Keratinocyte (primary cell): ENCODE results near the gene LSM3. TPM values are rescaled to one million over a fixed set of nuclear protein-coding genes. Genes with fewer than 3 reads are reported as not detected.

Experiments
- DNase-seq: peaks from one replicate; pipeline ENCODE4 v3.0.0-alpha.2; 2011; ENCODE audit warnings: low read depth, missing footprints, low spot score
- FAIRE-seq: peaks from 2 replicates; lab custom pipeline; 2011; peaks lifted over from hg19 to GRCh38; lab: Jason Lieb, UNC
- H2AFZ ChIP-seq: 2 replicates; pipeline ENCODE4 v1.6.0; 2012; ENCODE audit warnings: low read length, control low read depth, inconsistent platforms; ENCODE audit not compliant: control insufficient read depth
- H3K27ac ChIP-seq: 2 replicates; pipeline ENCODE4 v1.5.1; 2011; ENCODE audit warnings: low read length; ENCODE audit not compliant: control insufficient read depth, insufficient read depth
- H3K27me3 ChIP-seq: 3 replicates; pipeline ENCODE4 v1.6.0; 2011; ENCODE audit warnings: low read length; ENCODE audit not compliant: control insufficient read depth, insufficient read depth; ENCODE audit errors: extremely low read depth
- H3K36me3 ChIP-seq, 2 experiments: 2 replicates in 1 of 2; 3 replicates in 1 of 2; pipeline ENCODE4 v1.5.1; 2011; ENCODE audit warnings: low read length in 2 of 2, mild to moderate bottlenecking in 1 of 2; ENCODE audit not compliant: control insufficient read depth in 2 of 2, insufficient read depth in 2 of 2; ENCODE audit errors: extremely low read depth in 1 of 2
- H3K4me1 ChIP-seq: 3 replicates; pipeline ENCODE4 v1.5.1; 2011; ENCODE audit warnings: low read length; ENCODE audit not compliant: control insufficient read depth, insufficient read depth; ENCODE audit errors: extremely low read depth
- H3K4me2 ChIP-seq: 3 replicates; pipeline ENCODE4 v1.6.0; 2011; ENCODE audit warnings: low read depth, low read length; ENCODE audit not compliant: control insufficient read depth, insufficient read depth; ENCODE audit errors: extremely low read depth
- H3K4me3 ChIP-seq, 3 experiments: fragments of 200-600 bp in 1 of 3; sonication (generic) in 1 of 3; 2 replicates in 2 of 3; 3 replicates in 1 of 3; pipeline ENCODE4 v1.5.1; 2011 to 2016; ENCODE audit warnings: low read length in 3 of 3, mild to moderate bottlenecking in 3 of 3, control low read depth in 2 of 3, inconsistent platforms in 1 of 3, low read depth in 1 of 3, mixed read lengths in 1 of 3, mixed run types in 1 of 3, moderate library complexity in 1 of 3; ENCODE audit not compliant: control insufficient read depth in 2 of 3, insufficient read depth in 2 of 3; ENCODE audit errors: extremely low read depth in 1 of 3
- H3K79me2 ChIP-seq: 2 replicates; pipeline ENCODE4 v1.6.0; 2012; ENCODE audit warnings: low read length; ENCODE audit not compliant: control insufficient read depth, insufficient read depth
- H3K9ac ChIP-seq: 3 replicates; pipeline ENCODE4 v1.6.0; 2011; ENCODE audit warnings: low read length; ENCODE audit not compliant: control insufficient read depth, insufficient read depth; ENCODE audit errors: extremely low read depth
- H3K9me1 ChIP-seq: 3 replicates; pipeline ENCODE4 v1.6.0; 2011; ENCODE audit warnings: low read length; ENCODE audit not compliant: control insufficient read depth, insufficient read depth; ENCODE audit errors: extremely low read depth
- H3K9me3 ChIP-seq: 2 replicates; pipeline ENCODE4 v1.5.1; 2012; ENCODE audit warnings: low read depth, low read length; ENCODE audit not compliant: control insufficient read depth
- H4K20me1 ChIP-seq: 3 replicates; pipeline ENCODE4 v1.6.0; 2011; ENCODE audit warnings: low read length; ENCODE audit not compliant: control insufficient read depth, insufficient read depth; ENCODE audit errors: extremely low read depth
- EZH2 ChIP-seq: IDR thresholded peaks from one replicate; pipeline ENCODE4 v1.6.1; 2012; ENCODE audit warnings: inconsistent platforms, mild to moderate bottlenecking, low read length, moderate library complexity
- dilution Hi-C: fragments of 300-500 bp; cut with MboI; formaldehyde crosslinking; loops from one replicate; pipeline ENCODE4 v1.7.0; 2020; ENCODE audit warnings: low sequenced_read_pairs; ENCODE audit not compliant: extremely low pct_ligation_motif_present
- polyA plus RNA-seq, 5 experiments: library from polyadenylated mRNA; depleted of rRNA in 3 of 5; stranded (reverse) in 3 of 5; stranded (forward) in 1 of 5; unstranded in 1 of 5; fragments of >200 nt; gene quantifications; 1 replicate in 1 of 5; 2 replicates in 3 of 5; 3 replicates in 1 of 5; pipeline versions ENCODE4 v1.2.1 to v1.2.3, GENCODE V29; 2011 to 2012; ENCODE audit warnings: missing spikeins in 2 of 5, low read depth in 1 of 5, low replicate concordance in 1 of 5
- TF ChIP-seq, protein P1 (sequence below), 3 experiments: IDR thresholded peaks in 1 of 3; conservative IDR thresholded peaks in 1 of 3; optimal IDR thresholded peaks in 1 of 3; 2 replicates in 2 of 3; 3 replicates in 1 of 3; pipeline versions ENCODE3 to v1.5.1; 2011; ENCODE audit warnings: low read length in 3 of 3, mild to moderate bottlenecking in 3 of 3, moderate library complexity in 2 of 3, control low read depth in 1 of 3, inconsistent platforms in 1 of 3; ENCODE audit not compliant: insufficient read depth in 2 of 3; ENCODE audit errors: extremely low read depth in 1 of 3

The LSM3 gene
- polyA plus RNA-seq, 1 donor (not counting 4 experiments of a cell fraction or from before 2014, with no cell fraction given): 26.1 TPM

- no peak for TF ChIP-seq EZH2
- TF ChIP-seq, protein P1, sequence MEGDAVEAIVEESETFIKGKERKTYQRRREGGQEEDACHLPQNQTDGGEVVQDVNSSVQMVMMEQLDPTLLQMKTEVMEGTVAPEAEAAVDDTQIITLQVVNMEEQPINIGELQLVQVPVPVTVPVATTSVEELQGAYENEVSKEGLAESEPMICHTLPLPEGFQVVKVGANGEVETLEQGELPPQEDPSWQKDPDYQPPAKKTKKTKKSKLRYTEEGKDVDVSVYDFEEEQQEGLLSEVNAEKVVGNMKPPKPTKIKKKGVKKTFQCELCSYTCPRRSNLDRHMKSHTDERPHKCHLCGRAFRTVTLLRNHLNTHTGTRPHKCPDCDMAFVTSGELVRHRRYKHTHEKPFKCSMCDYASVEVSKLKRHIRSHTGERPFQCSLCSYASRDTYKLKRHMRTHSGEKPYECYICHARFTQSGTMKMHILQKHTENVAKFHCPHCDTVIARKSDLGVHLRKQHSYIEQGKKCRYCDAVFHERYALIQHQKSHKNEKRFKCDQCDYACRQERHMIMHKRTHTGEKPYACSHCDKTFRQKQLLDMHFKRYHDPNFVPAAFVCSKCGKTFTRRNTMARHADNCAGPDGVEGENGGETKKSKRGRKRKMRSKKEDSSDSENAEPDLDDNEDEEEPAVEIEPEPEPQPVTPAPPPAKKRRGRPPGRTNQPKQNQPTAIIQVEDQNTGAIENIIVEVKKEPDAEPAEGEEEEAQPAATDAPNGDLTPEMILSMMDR (optimal IDR thresholded peaks at IDR 0.05 in 1 of 3, IDR thresholded peaks at IDR 0.05 in 1 of 3, conservative IDR thresholded peaks at IDR 0.05 in 1 of 3; ENCODE audit: extremely low read depth in 1 of 3, insufficient read depth in 2 of 3, low read length in 3 of 3): no peak
- H3K4me3 ChIP-seq: no peak overlapping the region
These were observed 33.4 kb upstream of the LSM3 start for GRCh38 chr3:14145236-14145635.

GRCh38 chr3:14145670-14146380, 32.8 kb upstream of the LSM3 start:
- TF ChIP-seq, protein P1 (optimal IDR thresholded peaks at IDR 0.05 in 1 of 3, IDR thresholded peaks at IDR 0.05 in 1 of 3, conservative IDR thresholded peaks at IDR 0.05 in 1 of 3; ENCODE audit: extremely low read depth in 1 of 3, insufficient read depth in 2 of 3, low read length in 3 of 3): no peak
- no peak for DNase-seq
- peak overlapping the region; percentile 91 for H3K9ac ChIP-seq
- dilution Hi-C loops: no loop called here
- peaks cover 2% of the 10 kb centered on the region for H4K20me1 ChIP-seq
- peaks cover 26 to 55% of the 10 kb centered on the region in 2 experiments for H3K36me3 ChIP-seq
- H3K9me1 ChIP-seq: no peaks in the 10 kb centered on the region
- H3K79me2 ChIP-seq: peaks cover 3% of the 10 kb centered on the region
- H3K27me3 ChIP-seq: no peaks in the 10 kb centered on the region
- no peak overlapping the region for H2AFZ ChIP-seq
- H3K9me3 ChIP-seq: no peaks in the 10 kb centered on the region
- H3K4me3 ChIP-seq: no peak overlapping the region
- peak overlapping the region; percentile 98 for H3K27ac ChIP-seq
- peaks cover 47% of the 10 kb centered on the region for H3K4me1 ChIP-seq
- H3K4me2 ChIP-seq: no peak overlapping the region
- no peak for FAIRE-seq

More at GRCh38 chr3:14145236-14145635, 33.4 kb upstream of the LSM3 start:
- H3K9me3 ChIP-seq: no peaks in the 10 kb centered on the region
- H3K79me2 ChIP-seq: peaks cover 3% of the 10 kb centered on the region
- DNase-seq (no peak), FAIRE-seq (no peak)
- peaks cover 2% of the 10 kb centered on the region for H4K20me1 ChIP-seq
- peak overlapping the region; percentile 91 for H3K9ac ChIP-seq
- peaks cover 24 to 59% of the 10 kb centered on the region in 2 experiments for H3K36me3 ChIP-seq
- peaks cover 42% of the 10 kb centered on the region for H3K4me1 ChIP-seq
- no peak overlapping the region for H2AFZ ChIP-seq
- H3K4me2 ChIP-seq: peak overlapping the region; percentile 78
- H3K9me1 ChIP-seq: no peaks in the 10 kb centered on the region
- H3K27ac ChIP-seq: peak overlapping the region; percentile 98
- dilution Hi-C loops: no loop called here
- H3K27me3 ChIP-seq: no peaks in the 10 kb centered on the region
